HepG2 (cell line): Measurements from ENCODE around the gene KCNQ5.

Experiments
- CREM ChIP-seq, 2 experiments: sonication (generic) in 1 of 2; formaldehyde crosslinking in 1 of 2; IDR thresholded peaks; 2 replicates each; pipeline versions ENCODE4 v1.4.0 to v1.6.1; 2016 to 2020; ENCODE audit warnings: antibody characterized with exemption in 1 of 2, mild to moderate bottlenecking in 1 of 2, missing genetic modification reagents in 1 of 2
- EZH2 ChIP-seq: conservative IDR thresholded peaks from 2 replicates; pipeline ENCODE4 v1.6.1; 2012; ENCODE audit warnings: mild to moderate bottlenecking, low read depth, low read length, moderate library complexity
- SMAD1 ChIP-seq: sonication (generic); formaldehyde crosslinking; IDR thresholded peaks from 2 replicates; pipeline ENCODE4 v1.4.0; 2020; ENCODE audit warnings: missing genetic modification reagents, low read depth, mild to moderate bottlenecking, borderline replicate concordance
- ZNF777 ChIP-seq: sonication (generic); formaldehyde crosslinking; IDR thresholded peaks from 2 replicates; pipeline ENCODE4 v1.4.0; 2020; ENCODE audit warnings: missing genetic modification reagents

DNA sequence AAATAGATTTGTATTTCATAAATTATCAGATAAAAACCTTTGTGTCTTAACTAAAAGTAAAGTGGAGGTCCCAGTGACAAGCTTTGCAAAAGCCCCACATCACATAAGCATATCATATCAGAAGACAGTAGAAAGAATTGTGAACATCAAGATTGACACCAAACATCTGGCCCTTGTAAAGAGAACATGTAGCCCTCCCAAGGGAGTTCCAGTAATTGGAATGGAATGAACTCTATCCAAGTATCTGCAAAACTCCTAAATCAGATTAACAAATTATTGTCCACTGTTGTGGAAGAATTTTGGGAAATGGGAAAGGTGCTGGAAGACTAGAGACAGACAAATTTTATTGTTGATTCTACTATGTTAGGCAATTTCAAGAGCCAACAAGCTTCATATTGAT is 268.8 kb downstream of the KCNQ5 start:
- TF ChIP-seq CREM (IDR thresholded peaks at IDR 0.05) (no peak), CREM (CRISPR knock-in tag; IDR thresholded peaks at IDR 0.05) (no peak), SMAD1 (CRISPR knock-in tag) (no peak), ZNF777 (no peak), EZH2 (no peak)
